ENCODE measurements around the gene VWCE.
"Not testable (repeated sequence)": the region's sequence is repeated elsewhere in the genome, so short reads cannot be mapped to it uniquely, and the experiment has no call there.

GRCh38 chr11:61237130-61237529, 58.0 kb downstream of the VWCE start:
- TF ChIP-seq CTCF, EZH2phosphoT487 (IDR thresholded peaks at IDR 0.05; ENCODE audit: low read length): not testable (repeated sequence)

All from MM.1S (cell line).